RWPE2 (cell line): ENCODE results near the gene ANKRD12.

Experiments used
- ATAC-seq: fragments of 200-7000 bp; cut with Tn5 transposase; 3 replicates; pipeline ENCODE4 v1.9.1; 2021; ENCODE audit warnings: low read depth
- DNase-seq: peaks from one replicate; pipeline ENCODE4 v3.0.0-alpha.2; 2020; ENCODE audit warnings: low spot score
- H3K27ac ChIP-seq: fragments of 450-650 bp; 2 replicates; pipeline ENCODE4 v1.5.1; 2017; ENCODE audit warnings: mild to moderate bottlenecking; ENCODE audit not compliant: poor library complexity, severe bottlenecking
- H3K27me3 ChIP-seq: fragments of 250-450 bp; sonication (Bioruptor Pico); 2 replicates; pipeline ENCODE4 v1.5.1; 2021; ENCODE audit warnings: mild to moderate bottlenecking, moderate library complexity; ENCODE audit not compliant: insufficient read depth, poor library complexity, severe bottlenecking
- H3K36me3 ChIP-seq: fragments of 250-450 bp; sonication (Bioruptor Pico); 2 replicates; pipeline ENCODE4 v1.5.1; 2020; ENCODE audit warnings: low read depth, mild to moderate bottlenecking, moderate library complexity
- H3K4me1 ChIP-seq: fragments of 250-450 bp; sonication (Bioruptor Pico); 2 replicates; pipeline ENCODE4 v1.5.1; 2021; ENCODE audit warnings: mild to moderate bottlenecking, moderate library complexity; ENCODE audit not compliant: insufficient read depth, poor library complexity, severe bottlenecking
- H3K4me3 ChIP-seq: fragments of 250-450 bp; sonication (Bioruptor Pico); 2 replicates; pipeline ENCODE4 v1.5.1; 2021; ENCODE audit warnings: mild to moderate bottlenecking, moderate library complexity; ENCODE audit not compliant: severe bottlenecking
- H3K9me3 ChIP-seq: fragments of 250-450 bp; sonication (Bioruptor Pico); 2 replicates; pipeline ENCODE4 v1.5.1; 2021; ENCODE audit warnings: mild to moderate bottlenecking, moderate library complexity; ENCODE audit not compliant: severe bottlenecking
- TF ChIP-seq, protein P1 (sequence below): fragments of 450-650 bp; IDR thresholded peaks from one replicate; pipeline ENCODE4 v1.5.1; 2017; ENCODE audit warnings: mild to moderate bottlenecking, moderate library complexity; ENCODE audit not compliant: poor library complexity, severe bottlenecking

ANKRD12 gene

DNA sequence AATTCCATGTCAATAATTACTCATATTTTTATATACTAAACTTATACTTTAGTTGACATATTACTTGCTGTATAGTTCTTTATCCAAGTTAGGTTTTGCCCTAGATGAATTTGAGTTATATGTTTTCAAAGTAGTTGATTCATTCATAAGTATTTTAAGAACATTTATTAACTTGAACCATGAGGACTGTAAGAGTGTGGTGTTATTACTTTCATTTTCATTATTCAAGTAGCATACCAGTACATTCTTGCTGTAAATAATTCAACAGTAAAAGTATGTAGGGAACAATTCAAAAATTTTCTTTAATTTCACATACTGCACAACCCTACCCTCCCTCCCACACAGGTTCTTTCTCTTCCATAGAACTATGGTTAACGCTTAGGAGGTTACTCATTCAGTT is 75.4 kb downstream of the ANKRD12 start:
- H3K4me1 ChIP-seq = no peaks in the 10 kb centered on the region
- H3K36me3 ChIP-seq = peaks cover 74% of the 10 kb centered on the region
- no peaks in the 10 kb centered on the region for H3K9me3 ChIP-seq
- ATAC-seq (no peak), DNase-seq (no peak)
- no peak overlapping the region for H3K4me3 ChIP-seq
- TF ChIP-seq, protein P1, sequence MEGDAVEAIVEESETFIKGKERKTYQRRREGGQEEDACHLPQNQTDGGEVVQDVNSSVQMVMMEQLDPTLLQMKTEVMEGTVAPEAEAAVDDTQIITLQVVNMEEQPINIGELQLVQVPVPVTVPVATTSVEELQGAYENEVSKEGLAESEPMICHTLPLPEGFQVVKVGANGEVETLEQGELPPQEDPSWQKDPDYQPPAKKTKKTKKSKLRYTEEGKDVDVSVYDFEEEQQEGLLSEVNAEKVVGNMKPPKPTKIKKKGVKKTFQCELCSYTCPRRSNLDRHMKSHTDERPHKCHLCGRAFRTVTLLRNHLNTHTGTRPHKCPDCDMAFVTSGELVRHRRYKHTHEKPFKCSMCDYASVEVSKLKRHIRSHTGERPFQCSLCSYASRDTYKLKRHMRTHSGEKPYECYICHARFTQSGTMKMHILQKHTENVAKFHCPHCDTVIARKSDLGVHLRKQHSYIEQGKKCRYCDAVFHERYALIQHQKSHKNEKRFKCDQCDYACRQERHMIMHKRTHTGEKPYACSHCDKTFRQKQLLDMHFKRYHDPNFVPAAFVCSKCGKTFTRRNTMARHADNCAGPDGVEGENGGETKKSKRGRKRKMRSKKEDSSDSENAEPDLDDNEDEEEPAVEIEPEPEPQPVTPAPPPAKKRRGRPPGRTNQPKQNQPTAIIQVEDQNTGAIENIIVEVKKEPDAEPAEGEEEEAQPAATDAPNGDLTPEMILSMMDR = no peak
- H3K27me3 ChIP-seq = no peaks in the 10 kb centered on the region
- H3K27ac ChIP-seq = no peak overlapping the region

DNA sequence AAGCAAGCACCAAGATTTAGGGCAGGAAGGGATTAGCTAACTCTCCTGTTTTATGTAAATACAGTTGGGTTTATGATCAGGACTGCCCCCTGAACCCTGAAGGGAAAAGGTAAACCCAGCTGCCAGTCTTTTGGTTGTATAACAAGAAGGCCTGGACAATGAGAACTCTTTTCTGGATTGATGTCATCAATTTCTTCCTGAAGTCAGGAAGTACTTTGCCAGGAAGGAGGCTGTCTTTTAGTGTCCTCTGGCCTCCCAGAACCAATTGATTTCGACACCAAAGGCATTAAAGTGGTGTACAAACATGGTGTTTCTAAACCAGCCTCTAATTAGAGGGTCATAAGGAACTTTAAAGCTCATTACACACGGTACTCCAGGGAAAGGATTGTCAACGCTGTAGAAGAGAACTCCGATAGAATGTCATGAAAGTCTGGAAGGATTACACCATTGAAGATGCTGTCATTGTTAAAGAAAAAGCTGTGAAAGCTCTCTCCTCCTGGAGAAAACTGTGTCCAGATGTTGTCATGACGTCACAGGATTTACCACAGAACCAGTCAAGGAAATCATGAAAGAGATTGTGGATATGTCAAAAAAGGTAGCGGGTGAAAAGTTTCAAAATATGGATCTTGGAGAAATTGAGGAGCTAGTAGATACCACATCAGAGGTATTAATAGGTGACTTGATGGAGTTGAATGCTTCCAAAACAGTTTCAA is 78.8 kb downstream of the ANKRD12 start:
- H3K9me3 ChIP-seq = no peaks in the 10 kb centered on the region
- TF ChIP-seq, protein P1 = no peak
- H3K27me3 ChIP-seq = no peaks in the 10 kb centered on the region
- H3K4me3 ChIP-seq = no peak overlapping the region
- DNase-seq (no peak), ATAC-seq (no peak)
- peaks cover 48% of the 10 kb centered on the region for H3K36me3 ChIP-seq
- H3K4me1 ChIP-seq = no peaks in the 10 kb centered on the region
- no peak overlapping the region for H3K27ac ChIP-seq

DNA sequence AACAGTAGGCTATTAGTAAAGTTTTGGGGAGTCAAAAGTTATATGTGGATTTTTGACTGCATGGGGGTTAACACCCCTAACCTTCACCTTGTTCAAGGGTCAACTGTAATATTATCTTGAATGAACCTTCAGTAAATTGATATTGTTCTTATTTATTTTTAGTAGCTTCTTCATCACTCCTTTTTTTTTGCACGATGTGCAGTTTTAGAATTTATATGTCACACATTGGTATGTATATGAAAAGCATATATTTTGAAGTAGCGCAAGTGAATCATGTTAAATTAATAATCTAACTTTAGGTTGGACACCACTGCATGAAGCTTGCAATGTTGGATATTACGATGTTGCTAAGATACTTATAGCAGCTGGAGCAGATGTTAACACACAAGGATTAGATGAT is 79.9 kb downstream of the ANKRD12 start:
- Histone ChIP-seq H3K9me3 (no peaks in the 10 kb centered on the region), H3K36me3 (peaks cover 51% of the 10 kb centered on the region)

DNA sequence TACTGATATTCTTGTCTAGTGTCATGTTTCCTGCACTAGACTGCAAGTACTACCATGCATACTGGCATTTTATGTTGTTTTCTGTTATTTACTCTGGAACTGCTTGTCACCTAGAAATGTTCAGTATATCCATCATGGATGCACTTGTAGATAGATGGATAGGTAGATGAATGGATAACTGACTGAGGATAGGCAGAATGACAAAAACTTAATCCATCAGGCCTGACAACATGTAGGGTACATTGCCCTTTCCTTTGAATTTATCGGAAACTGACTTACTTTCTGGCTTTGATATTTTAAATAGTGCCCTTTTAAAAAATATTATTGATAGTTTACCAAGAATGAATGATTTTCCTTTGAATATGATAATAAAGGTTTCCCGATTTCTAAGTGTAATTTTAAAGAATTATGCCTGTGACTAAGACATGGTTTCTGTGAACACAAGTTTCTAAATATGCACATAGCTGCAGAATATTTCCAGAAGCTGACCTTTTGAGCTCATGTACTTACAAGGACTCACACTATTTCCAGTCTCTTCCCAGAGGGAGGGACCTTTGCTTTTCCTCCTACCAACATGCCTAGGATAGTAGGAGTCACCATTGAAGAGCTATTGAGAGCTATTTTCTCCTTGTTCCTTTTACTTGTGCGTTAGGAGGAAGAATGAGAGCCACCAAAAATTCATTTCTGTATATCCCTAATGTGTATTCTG is 81.3 kb downstream of the ANKRD12 start:
- Histone ChIP-seq H3K9me3 (no peaks in the 10 kb centered on the region), H3K27me3 (no peaks in the 10 kb centered on the region), H3K4me1 (no peaks in the 10 kb centered on the region), H3K36me3 (peaks cover 48% of the 10 kb centered on the region), H3K4me3 (no peak overlapping the region), H3K27ac (no peak overlapping the region)
- TF ChIP-seq, protein P1 = no peak
- no peak for DNase-seq
- ATAC-seq = no peak

More for the DNA sequence above, 79.9 kb downstream of the ANKRD12 start:
- no peak overlapping the region for H3K4me3 ChIP-seq
- DNase-seq (no peak), ATAC-seq (no peak)
- no peaks in the 10 kb centered on the region for H3K27me3 ChIP-seq
- H3K4me1 ChIP-seq = no peaks in the 10 kb centered on the region
- TF ChIP-seq, protein P1 = no peak
- no peak overlapping the region for H3K27ac ChIP-seq

DNA sequence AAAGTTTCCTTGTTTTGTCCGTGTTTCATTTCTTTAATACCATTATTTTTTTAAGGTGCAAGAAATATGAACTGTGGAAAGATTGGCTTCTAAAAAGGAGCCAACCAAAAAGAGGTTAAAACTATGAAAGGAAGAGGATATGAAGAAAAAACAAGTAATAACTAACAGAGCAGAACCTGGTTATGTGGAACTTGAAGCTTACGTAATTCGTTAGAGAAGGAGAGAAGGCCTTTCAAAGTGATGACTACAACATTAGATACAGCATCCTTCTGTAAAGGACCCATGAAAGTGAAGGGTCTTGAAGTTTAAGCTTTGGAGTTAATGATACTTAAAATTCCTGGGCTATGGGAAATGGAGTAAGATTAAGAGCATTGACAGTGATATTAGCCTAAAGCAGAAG is 84.5 kb downstream of the ANKRD12 start:
- H3K27me3 ChIP-seq = no peaks in the 10 kb centered on the region
- no peak for DNase-seq
- H3K36me3 ChIP-seq = peaks cover 42% of the 10 kb centered on the region
- H3K4me3 ChIP-seq = no peak overlapping the region
- no peak for ATAC-seq
- no peaks in the 10 kb centered on the region for H3K9me3 ChIP-seq
- H3K27ac ChIP-seq = no peak overlapping the region
- TF ChIP-seq, protein P1 = no peak
- H3K4me1 ChIP-seq = no peaks in the 10 kb centered on the region
